Lower leg skin (tissue), 4 donors: ENCODE data around the gene SCAPER. TPM values are rescaled to one million over a fixed set of nuclear protein-coding genes. Genes with fewer than 3 reads are reported as not detected.

Experiments
- DNase-seq, 2 donors: peaks; one replicate each; pipeline ENCODE4 v3.0.0-alpha.2; 2019; ENCODE audit warnings: low spot score in 2 of 2
- H3K4me3 ChIP-seq: fragments of 200-600 bp; sonication (generic); 2 replicates; pipeline ENCODE4 v1.5.1; 2017; ENCODE audit warnings: mild to moderate bottlenecking, low read depth; ENCODE audit not compliant: poor library complexity, severe bottlenecking
- CTCF ChIP-seq, 3 donors: fragments of 450-650 bp; IDR thresholded peaks; one replicate each; pipeline ENCODE4 v1.5.1; 2016; ENCODE audit warnings: antibody characterized with exemption in 3 of 3, mild to moderate bottlenecking in 3 of 3, moderate library complexity in 2 of 3
- POLR2A ChIP-seq, 2 donors: fragments of 450-650 bp; IDR thresholded peaks; one replicate each; pipeline ENCODE4 v1.6.1; 2016 to 2017; ENCODE audit warnings: antibody characterized with exemption in 2 of 2, mild to moderate bottlenecking in 1 of 2, moderate library complexity in 1 of 2
- WGBS, 2 donors: methylation state at CpG; one replicate each; pipeline ENCODE4 v1.1.5; 2018; 5-methylcytosine and 5-hydroxymethylcytosine counted together
- intact Hi-C: fragments of 100-400 bp; cut with DNase I; formaldehyde crosslinking; loops from one replicate; pipeline ENCODE4 v1.15.0; 2023; ENCODE audit warnings: low total_unique reads
- total RNA-seq, 4 donors: library from RNA; depleted of rRNA; stranded (reverse); fragments of >200 nt; gene quantifications; one replicate each; pipeline ENCODE4 v1.1.0, GENCODE V29; 2016

Gene SCAPER
- total RNA-seq, 4 donors from 2014 or later: 23.8 to 63.2 (median 32.9) TPM

- no peak overlapping the region for H3K4me3 ChIP-seq
- intact Hi-C loops: no loop called here
- no peak for DNase-seq
- 86 to 91% methylated on average over 2 of the region's 2 CpGs for WGBS, 2 donors
- no peak for TF ChIP-seq POLR2A (IDR thresholded peaks at IDR 0.05)
Observed at GRCh38 chr15:76791511-76791910, 113.6 kb downstream of the SCAPER start.

GRCh38 chr15:76787273-76787672 is 117.9 kb downstream of the SCAPER start:
- intact Hi-C loops: no loop called here
- DNase-seq: no peak
- WGBS, 2 donors: 91 to 95% methylated on average over 4 of the region's 4 CpGs
- no peak overlapping the region for H3K4me3 ChIP-seq
- TF ChIP-seq POLR2A (IDR thresholded peaks at IDR 0.05): no peak
- no peak for TF ChIP-seq CTCF (IDR thresholded peaks at IDR 0.05)

GRCh38 chr15:76776969-76777368 is 128.2 kb downstream of the SCAPER start:
- no peak for DNase-seq
- TF ChIP-seq POLR2A (IDR thresholded peaks at IDR 0.05): no peak
- no peak for TF ChIP-seq CTCF (IDR thresholded peaks at IDR 0.05)
- intact Hi-C loops: no loop called here

GRCh38 chr15:76776480-76776879 is 128.7 kb downstream of the SCAPER start:
- intact Hi-C loops: no loop called here
- DNase-seq: no peak
- H3K4me3 ChIP-seq: no peak overlapping the region
- 97 to 100% methylated on average over 1 of the region's 1 CpG for WGBS, 2 donors
- TF ChIP-seq CTCF (IDR thresholded peaks at IDR 0.05) (no peak), POLR2A (IDR thresholded peaks at IDR 0.05) (no peak)

More at GRCh38 chr15:76776969-76777368, 128.2 kb downstream of the SCAPER start:
- no peak overlapping the region for H3K4me3 ChIP-seq

GRCh38 chr15:76773234-76773633 is 131.9 kb downstream of the SCAPER start:
- TF ChIP-seq CTCF (IDR thresholded peaks at IDR 0.05) (no peak), POLR2A (IDR thresholded peaks at IDR 0.05) (no peak)
- WGBS, 2 donors: 97 to 100% methylated on average over 1 of the region's 1 CpG
- no peak for DNase-seq
- H3K4me3 ChIP-seq: no peak overlapping the region
- intact Hi-C loops: no loop called here

- WGBS, 2 donors: 94 to 95% methylated on average over 1 of the region's 1 CpG
- TF ChIP-seq CTCF (IDR thresholded peaks at IDR 0.05) (no peak), POLR2A (IDR thresholded peaks at IDR 0.05) (no peak)
- DNase-seq: no peak
Observed at GRCh38 chr15:76772776-76773175, 132.4 kb downstream of the SCAPER start.

More at GRCh38 chr15:76772776-76773175, 132.4 kb downstream of the SCAPER start:
- no peak overlapping the region for H3K4me3 ChIP-seq
- intact Hi-C loops: no loop called here
